ENCODE measurements around the gene RNF157. TPM values are rescaled to one million over a fixed set of nuclear protein-coding genes. Genes with fewer than 3 reads are reported as not detected.
A peak's percentile ranks its signal among the peaks of the same experiment; 100 is the strongest.

RNF157 gene
- total RNA-seq, 4 donors from 2014 or later = 8.4 to 23.5 (median 17.4) TPM

GRCh38 chr17:76097716-76098295 is 142.5 kb downstream of the RNF157 start:
- DNase-seq (ENCODE audit: low spot score) (no peak), ATAC-seq (ENCODE audit: low FRiP score) (no peak)
- TF ChIP-seq CTCF (IDR thresholded peaks at IDR 0.05) = no peak

GRCh38 chr17:76095943-76096342 is 144.3 kb downstream of the RNF157 start:
- no peak for TF ChIP-seq CTCF (IDR thresholded peaks at IDR 0.05)
- peak; percentile 17 for ATAC-seq (ENCODE audit: low FRiP score)
- no peak for DNase-seq (ENCODE audit: low spot score)

GRCh38 chr17:76094046-76094445 is 146.2 kb downstream of the RNF157 start:
- DNase-seq (ENCODE audit: low spot score) (no peak), ATAC-seq (ENCODE audit: low FRiP score) (no peak)
- no peak for TF ChIP-seq CTCF (IDR thresholded peaks at IDR 0.05)

DNA sequence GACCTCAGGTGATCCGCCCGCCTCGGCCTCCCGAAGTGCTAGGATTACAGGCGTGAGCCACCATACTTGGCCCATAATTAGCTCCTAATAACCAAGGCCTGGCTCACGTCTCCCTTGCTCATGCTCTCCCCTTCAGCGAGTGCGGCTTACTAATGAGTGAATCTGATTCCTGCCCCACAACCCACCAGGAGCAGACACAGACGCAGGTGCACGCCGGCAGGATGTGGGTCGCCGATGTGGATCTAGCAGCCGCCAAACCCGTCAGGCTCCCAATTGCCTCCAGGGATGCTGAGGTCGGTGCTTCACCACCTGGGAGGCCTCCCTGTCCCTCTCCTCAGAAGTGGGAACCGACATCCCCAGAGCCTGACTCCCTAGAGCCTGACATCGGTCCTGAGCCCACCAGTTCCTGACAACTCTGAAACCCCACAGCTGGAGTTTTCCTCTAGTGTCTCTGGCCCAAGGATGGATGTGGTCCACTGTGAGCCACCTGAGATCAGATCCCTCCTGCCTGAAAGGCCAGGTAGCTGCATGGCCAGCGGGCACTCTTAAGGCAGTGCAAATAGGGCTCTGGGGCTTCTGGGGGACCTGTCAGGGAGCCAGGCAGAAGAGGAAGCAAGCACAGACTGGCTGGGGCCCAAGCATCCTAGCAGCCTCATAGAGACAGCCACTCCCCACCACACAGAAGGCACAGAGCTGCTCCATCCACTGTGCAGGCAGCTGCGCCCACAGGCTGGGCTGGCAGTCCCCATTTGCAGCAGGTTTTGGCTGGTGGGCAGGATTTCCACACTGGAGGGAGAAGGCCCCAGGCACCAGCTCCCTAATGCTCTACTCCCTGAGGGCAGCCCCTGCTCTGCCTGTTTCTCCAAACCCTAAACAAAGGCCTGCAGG is 147.5 kb downstream of the RNF157 start:
- ATAC-seq (ENCODE audit: low FRiP score) = no peak
- TF ChIP-seq CTCF (IDR thresholded peaks at IDR 0.05) = no peak
- DNase-seq (ENCODE audit: low spot score) = no peak

Small RNA genes within 50 kb of the gene (small RNA-seq; reads per million reads assigned to genes)
- gene ATP5MGP6 (not detected), gene MIR6868 (not detected)

Other genes starting within 250 kb of the RNF157 start
- gene CDK3, start 239.6 kb downstream of the RNF157 start, total RNA-seq = 1 to 10 TPM; 5.0 to 8.0 (median 5.8) TPM
- 1 to 10 TPM in 3 of 4 donors, under 1 TPM in 1; 0.47 to 3.7 (median 1.4) TPM for gene EVPL, start 213.2 kb downstream of the RNF157 start, total RNA-seq
- 10 to 100 TPM; 42.3 to 62.0 (median 49.6) TPM for gene SRP68, start 168.0 kb downstream of the RNF157 start, total RNA-seq
- under 1 TPM in 1 of 4 donors, not detected in 3; 0.50 TPM for gene GALR2, start 165.7 kb downstream of the RNF157 start, total RNA-seq
- gene ZACN, start 161.3 kb downstream of the RNF157 start, total RNA-seq = not detected
- 10 to 100 TPM; 69.3 to 93.9 (median 74.1) TPM for gene EXOC7, start 136.7 kb downstream of the RNF157 start, total RNA-seq
- gene FOXJ1, start 99.2 kb downstream of the RNF157 start, total RNA-seq = under 1 TPM in 1 of 4 donors, not detected in 3; 0.46 TPM
- 10 to 100 TPM in 2 of 4 donors, 1 to 10 TPM in 2; 7.0 to 25.9 (median 13.7) TPM for gene UBALD2, start 24.9 kb upstream of the RNF157 start, total RNA-seq
- 1 to 10 TPM; 1.2 to 1.8 (median 1.6) TPM for gene QRICH2, start 67.8 kb upstream of the RNF157 start, total RNA-seq
- 10 to 100 TPM; 31.3 to 80.4 (median 53.7) TPM for gene PRPSAP1, start 113.4 kb upstream of the RNF157 start, total RNA-seq
- gene SPHK1, start 144.1 kb upstream of the RNF157 start, total RNA-seq = 100 to 1,000 TPM in 1 of 4 donors, 10 to 100 TPM in 2, 1 to 10 TPM in 1; 8.7 to 107 (median 17.5) TPM
- gene UBE2O, start 212.7 kb upstream of the RNF157 start, total RNA-seq = 10 to 100 TPM; 12.5 to 27.5 (median 20.0) TPM
- not detected for gene AANAT, start 227.1 kb upstream of the RNF157 start, total RNA-seq

Data from omental fat pad (tissue), 4 donors.